ENCODE measurements around the gene TTC16. TPM values are rescaled to one million over a fixed set of nuclear protein-coding genes. Genes with fewer than 3 reads are reported as not detected.

The TTC16 gene
- total and polyA plus RNA-seq, 2 donors (not counting 3 experiments of a cell fraction or from before 2014, with no cell fraction given) = not detected

- dilution Hi-C loops (cut with MboI; ENCODE audit: extremely low pct_ligation_motif_present, low sequenced_read_pairs) = no loop called here
- CTCF ChIA-PET = interaction anchor here (0.8 to 11.3 kb wide), 4 partner anchors 17 to 156 kb away, joined by 3 to 167 read pairs (median 13); partner anchors contain the start of genes CDK9, SH2D3C and TOR2A
- POLR2A ChIA-PET = no interaction called here
Measured at GRCh38 chr9:127765418-127765817, 49.5 kb downstream of the TTC16 start.

More at GRCh38 chr9:127765418-127765817, 49.5 kb downstream of the TTC16 start:
- no peaks in the 10 kb centered on the region for H3K9me1 ChIP-seq (replicated peaks; ENCODE audit: control insufficient read depth, extremely low read depth, insufficient read depth, low read length)
- H3K4me3 ChIP-seq (replicated peaks in 1 of 3; ENCODE audit: insufficient read depth in 1 of 3, low read depth in 1 of 3, low read length in 3 of 3) = no peak overlapping the region
- H3K9me3 ChIP-seq (replicated peaks; ENCODE audit: control insufficient read depth, insufficient read depth, low read length) = no peaks in the 10 kb centered on the region
- FAIRE-seq (no peak), DNase-seq (ENCODE audit: low read depth, low spot score) (no peak)
- H2AFZ ChIP-seq (ENCODE audit: low read depth, low read length) = no peak overlapping the region
- TF ChIP-seq JUN (IDR thresholded peaks at IDR 0.05; ENCODE audit: borderline replicate concordance, insufficient read depth, insufficient read length, low read depth) (no peak), POLR2A (IDR thresholded peaks at IDR 0.05; ENCODE audit: low read depth, low read length) (no peak), POLR2AphosphoS5 (IDR thresholded peaks at IDR 0.05; ENCODE audit: insufficient read depth, low read depth, low read length) (no peak), MYC (IDR thresholded peaks at IDR 0.05; ENCODE audit: low read depth, low read length) (no peak), CTCF (IDR thresholded peaks at IDR 0.05; ENCODE audit: extremely low read depth in 1 of 2, insufficient read depth in 1 of 2, low read depth in 1 of 2, low read length in 2 of 2) (no peak), GATA2 (IDR thresholded peaks at IDR 0.05; ENCODE audit: insufficient read depth, insufficient read length, low read depth, low read length) (no peak), EZH2 (IDR thresholded peaks at IDR 0.05; ENCODE audit: borderline replicate concordance, low read depth, low read length, severe bottlenecking) (no peak), FOS (IDR thresholded peaks at IDR 0.05; ENCODE audit: borderline replicate concordance, insufficient read depth, low read length) (no peak), MAX (IDR thresholded peaks at IDR 0.05; ENCODE audit: insufficient read depth, insufficient read length) (no peak)
- peak overlapping the region; percentile 95 for H3K27ac ChIP-seq (ENCODE audit: insufficient read depth, low read depth, low read length)
- H3K79me2 ChIP-seq (ENCODE audit: control insufficient read depth, insufficient read depth, low read length) = peaks cover 65% of the 10 kb centered on the region
- peaks cover 84% of the 10 kb centered on the region for H3K4me1 ChIP-seq (ENCODE audit: control insufficient read depth, extremely low read depth, insufficient read depth, low read length)
- H4K20me1 ChIP-seq (replicated peaks; ENCODE audit: control insufficient read depth, extremely low read depth, insufficient read depth, low read length) = no peaks in the 10 kb centered on the region
- intact Hi-C loops (cut with micrococcal nuclease) = no loop called here
- no TSS peak for BruUV-seq (replicated peaks)
- H3K36me3 ChIP-seq (ENCODE audit: control insufficient read depth in 2 of 2, extremely low read depth in 1 of 2, insufficient read depth in 2 of 2, low read length in 2 of 2) = peaks cover 13 to 15% of the 10 kb centered on the region in 2 experiments
- H3K9ac ChIP-seq (replicated peaks; ENCODE audit: extremely low read depth, insufficient read depth, low read length) = no peak overlapping the region
- H3K4me2 ChIP-seq (ENCODE audit: insufficient read depth, low read length) = no peak overlapping the region
- no peaks in the 10 kb centered on the region for H3K27me3 ChIP-seq (ENCODE audit: control insufficient read depth in 2 of 2, insufficient read depth in 2 of 2, low read length in 2 of 2)
